GM12872 (cell line): ENCODE data around the gene BSG.

ENCODE experiments used
- CTCF ChIP-seq: IDR thresholded peaks from 3 replicates; pipeline ENCODE4 v1.5.1; 2011; ENCODE audit warnings: low read depth, mild to moderate bottlenecking, low read length, moderate library complexity; ENCODE audit not compliant: insufficient read depth

The BSG gene

GRCh38 chr19:581399-582111 is 9.2 kb downstream of the BSG start:
- TF ChIP-seq CTCF = no peak

GRCh38 chr19:582497-583197 is 10.3 kb downstream of the BSG start:
- no peak for TF ChIP-seq CTCF

- no peak for TF ChIP-seq CTCF
Observed at GRCh38 chr19:583198-583967, 11.0 kb downstream of the BSG start.

GRCh38 chr19:583968-584239 is 11.5 kb downstream of the BSG start:
- no peak for TF ChIP-seq CTCF

- TF ChIP-seq CTCF = peak; percentile 98
Observed at GRCh38 chr19:584240-585001, 12.0 kb downstream of the BSG start.

GRCh38 chr19:585551-586110 is 13.2 kb downstream of the BSG start:
- TF ChIP-seq CTCF = no peak
